ENCODE results near the gene MRPS18A. TPM values are rescaled to one million over a fixed set of nuclear protein-coding genes. Genes with fewer than 3 reads are reported as not detected.
A peak's percentile ranks its signal among the peaks of the same experiment; 100 is the strongest.

Gene MRPS18A
- total RNA-seq, 4 donors from 2014 or later, result 41.1 to 64.4 (median 52.4) TPM

GRCh38 chr6:43689421-43689820 is 1.8 kb upstream of the MRPS18A start:
- Histone ChIP-seq H3K9me3 (no peaks in the 10 kb centered on the region), H3K27ac (no peak overlapping the region), H3K36me3 (no peaks in the 10 kb centered on the region), H3K4me3 (no peak overlapping the region), H3K27me3 (no peaks in the 10 kb centered on the region), H3K4me1 (peaks cover 4 to 18% (median 8%) of the 10 kb centered on the region in 4 donors)
- no peak for TF ChIP-seq CTCF (IDR thresholded peaks at IDR 0.05)
- no peak for DNase-seq

DNA sequence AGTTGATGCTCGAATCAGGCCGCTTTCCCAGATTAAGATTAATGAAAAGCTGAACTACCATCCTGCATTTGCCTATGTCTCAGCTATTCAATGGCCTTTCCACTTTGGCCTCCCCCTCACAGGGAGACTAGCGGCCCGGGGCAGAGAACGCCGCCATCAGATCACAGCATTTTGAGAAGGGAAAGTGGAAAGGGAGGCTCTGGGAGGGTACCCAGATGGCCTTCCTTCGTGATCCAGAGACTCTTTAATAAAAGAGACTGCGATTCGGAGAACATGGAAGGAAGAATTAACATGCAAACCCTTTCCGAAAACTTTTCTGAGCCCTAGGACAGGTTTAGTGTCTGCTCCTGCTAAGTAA is 533 bp downstream of the MRPS18A start:
- peaks cover 4 to 42% (median 9%) of the 10 kb centered on the region in 4 donors for H3K4me1 ChIP-seq
- H3K9me3 ChIP-seq, result no peaks in the 10 kb centered on the region
- peak overlapping the region; percentile 61 to 71 (median 67) for H3K27ac ChIP-seq
- H3K36me3 ChIP-seq, result no peaks in the 10 kb centered on the region
- DNase-seq, result no peak
- no peaks in the 10 kb centered on the region for H3K27me3 ChIP-seq
- TF ChIP-seq POLR2A (IDR thresholded peaks at IDR 0.05), result no peak
- TF ChIP-seq CTCF (IDR thresholded peaks at IDR 0.05), result no peak
- H3K4me3 ChIP-seq, result peak overlapping the region; percentile 59 to 89 (median 67)

DNA sequence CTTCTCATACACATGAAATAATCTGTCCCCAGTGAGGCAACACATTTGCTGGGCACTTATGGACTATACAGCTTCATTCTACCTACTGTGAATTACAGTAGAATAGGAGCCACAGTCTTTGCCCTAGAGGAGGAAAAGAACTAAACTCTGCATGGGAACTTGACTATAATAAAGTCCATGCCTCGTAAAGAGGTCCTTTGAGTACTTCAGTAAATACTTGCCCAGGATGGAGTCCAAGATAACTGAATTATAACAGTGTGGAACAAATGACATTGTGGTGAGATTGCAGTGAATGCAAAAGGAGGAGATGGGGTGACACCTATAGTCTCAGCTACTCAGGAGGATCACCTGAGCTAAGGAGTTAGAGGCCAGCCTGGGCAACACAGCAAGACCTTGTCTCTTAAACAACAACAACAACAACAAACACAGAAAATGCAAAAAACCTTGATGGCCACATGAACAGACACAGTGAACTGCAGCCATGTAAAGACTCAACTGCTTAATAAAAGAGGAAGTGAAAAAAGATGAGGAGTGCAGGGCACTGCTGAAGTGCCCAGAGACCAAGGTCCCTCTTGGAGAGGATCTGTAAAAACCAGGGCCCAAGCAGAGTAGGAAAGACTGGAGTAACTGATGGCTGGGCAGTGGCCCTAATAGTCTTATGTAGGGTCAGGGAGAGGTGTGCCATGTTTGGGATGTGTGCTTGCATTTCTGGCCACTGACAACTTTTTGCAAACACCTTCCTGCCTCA is 3.7 kb downstream of the MRPS18A start:
- H3K27ac ChIP-seq, result no peak overlapping the region
- H3K4me1 ChIP-seq, result peaks cover 4 to 45% (median 9%) of the 10 kb centered on the region in 4 donors
- peaks cover 0 to 25% (median 0%) of the 10 kb centered on the region in 3 donors for H3K36me3 ChIP-seq
- no peaks in the 10 kb centered on the region for H3K27me3 ChIP-seq
- no peak for DNase-seq
- H3K4me3 ChIP-seq, result no peak overlapping the region
- TF ChIP-seq POLR2A (IDR thresholded peaks at IDR 0.05) (no peak), CTCF (IDR thresholded peaks at IDR 0.05) (no peak)
- H3K9me3 ChIP-seq, result no peaks in the 10 kb centered on the region

DNA sequence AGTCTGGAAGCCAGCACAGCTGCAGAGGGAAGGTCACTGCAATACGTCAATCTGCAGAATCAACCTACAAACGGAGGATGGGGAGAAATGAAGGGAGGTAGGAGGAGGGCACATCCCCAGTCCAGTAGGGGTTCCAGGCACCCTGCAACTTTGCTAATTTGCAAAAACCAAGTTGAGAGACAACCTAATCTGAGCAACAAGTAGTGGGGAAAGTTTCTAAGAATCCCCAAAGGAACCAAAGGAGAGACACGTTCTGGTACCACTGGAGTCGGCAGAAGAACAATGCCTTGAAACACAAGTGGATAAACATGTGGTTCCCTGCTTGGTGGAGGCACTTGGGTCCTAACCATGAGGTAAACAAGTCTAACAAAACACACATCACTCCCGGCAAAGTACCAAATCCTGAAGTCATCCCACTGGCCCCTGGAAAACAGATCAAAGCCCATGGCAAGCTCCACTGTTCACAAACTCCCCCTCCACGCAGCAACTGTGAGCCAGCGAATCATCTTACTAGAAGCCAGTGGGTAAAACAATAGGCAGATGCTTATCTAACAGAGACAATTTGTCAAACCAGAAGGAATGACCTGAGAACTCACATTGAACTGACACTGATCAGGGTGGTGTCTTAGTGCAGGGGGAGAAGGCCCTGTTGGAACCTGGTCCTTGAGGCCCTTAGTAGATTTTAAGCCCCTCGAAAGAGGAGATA is 4.7 kb downstream of the MRPS18A start:
- no peak for DNase-seq
- H3K27me3 ChIP-seq, result no peaks in the 10 kb centered on the region
- no peak overlapping the region for H3K4me3 ChIP-seq
- no peak overlapping the region for H3K27ac ChIP-seq
- H3K9me3 ChIP-seq, result no peaks in the 10 kb centered on the region
- H3K36me3 ChIP-seq, result peaks cover 0 to 35% (median 0%) of the 10 kb centered on the region in 3 donors
- no peak for TF ChIP-seq POLR2A (IDR thresholded peaks at IDR 0.05)
- no peak for TF ChIP-seq CTCF (IDR thresholded peaks at IDR 0.05)
- peaks cover 4 to 45% (median 8%) of the 10 kb centered on the region in 4 donors for H3K4me1 ChIP-seq

DNA sequence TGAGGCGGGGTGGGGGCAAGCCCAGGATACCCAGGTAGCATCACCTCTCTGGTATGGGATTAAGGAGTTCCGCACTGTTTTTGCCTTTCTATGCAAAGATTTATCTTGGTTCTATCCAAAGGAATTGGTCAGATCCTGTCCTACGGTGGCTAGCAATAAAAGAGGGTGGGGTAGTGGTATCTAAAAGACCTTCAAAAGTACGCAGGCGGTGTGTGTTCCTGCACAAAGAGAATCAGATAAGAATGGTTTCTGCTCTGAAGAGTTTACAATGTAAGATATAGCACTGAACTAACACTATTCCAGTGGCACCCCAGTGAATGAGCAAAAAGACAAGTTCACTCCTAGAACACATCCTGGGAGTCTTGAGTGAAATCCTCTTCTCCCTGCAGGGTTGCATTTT is 6.3 kb downstream of the MRPS18A start:
- Histone ChIP-seq H3K27me3 (no peaks in the 10 kb centered on the region), H3K27ac (peak overlapping the region in 1 of 4 donors; percentile 31), H3K4me3 (no peak overlapping the region), H3K36me3 (peaks cover 0 to 51% (median 0%) of the 10 kb centered on the region in 3 donors), H3K9me3 (no peaks in the 10 kb centered on the region), H3K4me1 (peaks cover 0 to 37% (median 1%) of the 10 kb centered on the region in 4 donors)
- DNase-seq, result no peak
- no peak for TF ChIP-seq POLR2A (IDR thresholded peaks at IDR 0.05)
- TF ChIP-seq CTCF (IDR thresholded peaks at IDR 0.05), result no peak
